Measurements from ENCODE around the gene CDK16. TPM values are rescaled to one million over a fixed set of nuclear protein-coding genes. Genes with fewer than 3 reads are reported as not detected.
A peak's percentile ranks its signal among the peaks of the same experiment; 100 is the strongest.

Gene CDK16
- 145 TPM for polyA plus RNA-seq (2013, experiment 1 of 2)
- 121 TPM for polyA plus RNA-seq (2013, experiment 2 of 2)

GRCh38 chrX:47218280-47218919, at the start of gene CDK16:
Gene CDK16, plus strand, starts transcription at chrX:47218681. Its CDS starts 4,877 bp downstream, at chrX:47223558.
- peak within 1 kb of the TSS; percentile 68 for H3K4me3 ChIP-seq (ENCODE audit: extremely low read depth, insufficient read depth, low read length, poor library complexity, severe bottlenecking)
- peak within 1 kb of the TSS; percentile 97 for H3K27ac ChIP-seq (ENCODE audit: low read depth, low read length, severe bottlenecking)
- H3K9me3 ChIP-seq (ENCODE audit: control insufficient read depth, low read length) = no peaks in the 10 kb centered on the region
- WGBS, 2 experiments (ENCODE audit: insufficient coverage in 2 of 2) = 0% methylated on average over 37 of the region's 61 CpGs; no CpG with 5 or more reads in 1 of the 2 experiments
- peaks cover 7% of the 10 kb centered on the region for H3K4me1 ChIP-seq (ENCODE audit: control insufficient read depth, insufficient read depth, low read length, poor library complexity, severe bottlenecking)
- H3K36me3 ChIP-seq (ENCODE audit: control insufficient read depth, insufficient read depth, low read length) = peaks cover 40% of the 10 kb centered on the region

- Histone ChIP-seq H3K4me1 (ENCODE audit: control insufficient read depth, insufficient read depth, low read length, poor library complexity, severe bottlenecking) (no peaks in the 10 kb centered on the region), H3K27ac (ENCODE audit: low read depth, low read length, severe bottlenecking) (no peak overlapping the region), H3K9me3 (ENCODE audit: control insufficient read depth, low read length) (no peaks in the 10 kb centered on the region), H3K4me3 (ENCODE audit: extremely low read depth, insufficient read depth, low read length, poor library complexity, severe bottlenecking) (no peak overlapping the region), H3K36me3 (ENCODE audit: control insufficient read depth, insufficient read depth, low read length) (peaks cover 41% of the 10 kb centered on the region)
- 97 to 100% methylated on average over 7 to 10 of the region's 19 CpGs for WGBS, 2 experiments (ENCODE audit: insufficient coverage in 2 of 2)
Observed at GRCh38 chrX:47169273-47169672, 49.2 kb upstream of the CDK16 start.

GRCh38 chrX:47169726-47170515, 48.6 kb upstream of the CDK16 start:
- Histone ChIP-seq H3K36me3 (ENCODE audit: control insufficient read depth, insufficient read depth, low read length) (peaks cover 39% of the 10 kb centered on the region), H3K27ac (ENCODE audit: low read depth, low read length, severe bottlenecking) (no peak overlapping the region), H3K9me3 (ENCODE audit: control insufficient read depth, low read length) (no peaks in the 10 kb centered on the region), H3K4me1 (ENCODE audit: control insufficient read depth, insufficient read depth, low read length, poor library complexity, severe bottlenecking) (no peaks in the 10 kb centered on the region), H3K4me3 (ENCODE audit: extremely low read depth, insufficient read depth, low read length, poor library complexity, severe bottlenecking) (no peak overlapping the region)
- WGBS, 2 experiments (ENCODE audit: insufficient coverage in 2 of 2) = 85 to 100% methylated on average over 4 to 5 of the region's 13 CpGs

- Histone ChIP-seq H3K4me1 (ENCODE audit: control insufficient read depth, insufficient read depth, low read length, poor library complexity, severe bottlenecking) (no peaks in the 10 kb centered on the region), H3K36me3 (ENCODE audit: control insufficient read depth, insufficient read depth, low read length) (peaks cover 45% of the 10 kb centered on the region), H3K9me3 (ENCODE audit: control insufficient read depth, low read length) (no peaks in the 10 kb centered on the region), H3K4me3 (ENCODE audit: extremely low read depth, insufficient read depth, low read length, poor library complexity, severe bottlenecking) (no peak overlapping the region), H3K27ac (ENCODE audit: low read depth, low read length, severe bottlenecking) (no peak overlapping the region)
- WGBS, 2 experiments (ENCODE audit: insufficient coverage in 2 of 2) = 92 to 100% methylated on average over 6 to 8 of the region's 34 CpGs
Observed at GRCh38 chrX:47170861-47171692, 47.4 kb upstream of the CDK16 start.

GRCh38 chrX:47171996-47172395, 46.5 kb upstream of the CDK16 start:
- WGBS, 2 experiments (ENCODE audit: insufficient coverage in 2 of 2) = 100% methylated on average over 1 of the region's 2 CpGs
- H3K9me3 ChIP-seq (ENCODE audit: control insufficient read depth, low read length) = no peaks in the 10 kb centered on the region
- no peak overlapping the region for H3K27ac ChIP-seq (ENCODE audit: low read depth, low read length, severe bottlenecking)
- no peak overlapping the region for H3K4me3 ChIP-seq (ENCODE audit: extremely low read depth, insufficient read depth, low read length, poor library complexity, severe bottlenecking)
- H3K36me3 ChIP-seq (ENCODE audit: control insufficient read depth, insufficient read depth, low read length) = peaks cover 48% of the 10 kb centered on the region
- H3K4me1 ChIP-seq (ENCODE audit: control insufficient read depth, insufficient read depth, low read length, poor library complexity, severe bottlenecking) = no peaks in the 10 kb centered on the region

GRCh38 chrX:47172549-47172948, 45.9 kb upstream of the CDK16 start:
- no peak overlapping the region for H3K4me3 ChIP-seq (ENCODE audit: extremely low read depth, insufficient read depth, low read length, poor library complexity, severe bottlenecking)
- H3K36me3 ChIP-seq (ENCODE audit: control insufficient read depth, insufficient read depth, low read length) = peaks cover 48% of the 10 kb centered on the region
- no peaks in the 10 kb centered on the region for H3K4me1 ChIP-seq (ENCODE audit: control insufficient read depth, insufficient read depth, low read length, poor library complexity, severe bottlenecking)
- H3K27ac ChIP-seq (ENCODE audit: low read depth, low read length, severe bottlenecking) = no peak overlapping the region
- H3K9me3 ChIP-seq (ENCODE audit: control insufficient read depth, low read length) = no peaks in the 10 kb centered on the region
- whole genome bisulfite sequencing, 2 experiments (ENCODE audit: insufficient coverage in 2 of 2) = 97 to 100% methylated on average over 5 to 6 of the region's 7 CpGs

GRCh38 chrX:47172971-47173792, 45.3 kb upstream of the CDK16 start:
- no peaks in the 10 kb centered on the region for H3K4me1 ChIP-seq (ENCODE audit: control insufficient read depth, insufficient read depth, low read length, poor library complexity, severe bottlenecking)
- no peak overlapping the region for H3K27ac ChIP-seq (ENCODE audit: low read depth, low read length, severe bottlenecking)
- no peaks in the 10 kb centered on the region for H3K9me3 ChIP-seq (ENCODE audit: control insufficient read depth, low read length)
- H3K36me3 ChIP-seq (ENCODE audit: control insufficient read depth, insufficient read depth, low read length) = peaks cover 55% of the 10 kb centered on the region
- no peak overlapping the region for H3K4me3 ChIP-seq (ENCODE audit: extremely low read depth, insufficient read depth, low read length, poor library complexity, severe bottlenecking)
- 95 to 96% methylated on average over 6 to 13 of the region's 18 CpGs for WGBS, 2 experiments (ENCODE audit: insufficient coverage in 2 of 2)

GRCh38 chrX:47174376-47174775, 44.1 kb upstream of the CDK16 start:
- no peak overlapping the region for H3K4me3 ChIP-seq (ENCODE audit: extremely low read depth, insufficient read depth, low read length, poor library complexity, severe bottlenecking)
- WGBS, 2 experiments (ENCODE audit: insufficient coverage in 2 of 2) = 95 to 100% methylated on average over 4 to 6 of the region's 12 CpGs
- no peaks in the 10 kb centered on the region for H3K9me3 ChIP-seq (ENCODE audit: control insufficient read depth, low read length)
- peaks cover 56% of the 10 kb centered on the region for H3K36me3 ChIP-seq (ENCODE audit: control insufficient read depth, insufficient read depth, low read length)
- no peak overlapping the region for H3K27ac ChIP-seq (ENCODE audit: low read depth, low read length, severe bottlenecking)
- no peaks in the 10 kb centered on the region for H3K4me1 ChIP-seq (ENCODE audit: control insufficient read depth, insufficient read depth, low read length, poor library complexity, severe bottlenecking)

GRCh38 chrX:47174846-47175587, 43.5 kb upstream of the CDK16 start:
- no peak overlapping the region for H3K4me3 ChIP-seq (ENCODE audit: extremely low read depth, insufficient read depth, low read length, poor library complexity, severe bottlenecking)
- no peaks in the 10 kb centered on the region for H3K9me3 ChIP-seq (ENCODE audit: control insufficient read depth, low read length)
- 83 to 91% methylated on average over 1 to 9 of the region's 23 CpGs for WGBS, 2 experiments (ENCODE audit: insufficient coverage in 2 of 2)
- no peak overlapping the region for H3K27ac ChIP-seq (ENCODE audit: low read depth, low read length, severe bottlenecking)
- no peaks in the 10 kb centered on the region for H3K4me1 ChIP-seq (ENCODE audit: control insufficient read depth, insufficient read depth, low read length, poor library complexity, severe bottlenecking)
- peaks cover 58% of the 10 kb centered on the region for H3K36me3 ChIP-seq (ENCODE audit: control insufficient read depth, insufficient read depth, low read length)

Measured in mesodermal cell (in vitro differentiated cells).